B cell (primary cell): ENCODE results near the gene RAB5B.

ENCODE experiments used
- CTCF ChIP-seq: fragments of 200-600 bp; IDR thresholded peaks from one replicate; pipeline ENCODE4 v1.8.0; 2022; ENCODE audit warnings: antibody characterized with exemption, mild to moderate bottlenecking
- EZH2 ChIP-seq: IDR thresholded peaks from 2 replicates; pipeline ENCODE4 v1.6.1; 2012; ENCODE audit warnings: borderline replicate concordance, low read depth, mild to moderate bottlenecking, moderate library complexity, low read length; ENCODE audit not compliant: insufficient read depth, poor library complexity, severe bottlenecking

GRCh38 chr12:55972911-55973598, 823 bp upstream of the RAB5B start:
- TF ChIP-seq CTCF (no peak), EZH2 (no peak)
